Activated CD8-positive, alpha-beta memory T cell treated with anti-CD3 and anti-CD28 coated beads, Interleukin-2, amount 50 U/mL, for 1 hour (primary cell): ENCODE results near the gene SPPL2C.
"Not testable (repeated sequence)": the region's sequence is repeated elsewhere in the genome, so short reads cannot be mapped to it uniquely, and the experiment has no call there.

ENCODE experiments used
- DNase-seq: peaks from one replicate; pipeline ENCODE4 v3.0.0-alpha.2; 2020; ENCODE audit errors: extremely low read depth

SPPL2C gene

GRCh38 chr17:45850011-45850410, 5.3 kb downstream of the SPPL2C start:
- DNase-seq, result no peak

GRCh38 chr17:45850468-45850867, 5.8 kb downstream of the SPPL2C start:
- no peak for DNase-seq

- DNase-seq, result no peak
Measured at GRCh38 chr17:45851022-45851421, 6.3 kb downstream of the SPPL2C start.

- no peak for DNase-seq
Measured at GRCh38 chr17:45851464-45851863, 6.8 kb downstream of the SPPL2C start.

- DNase-seq, result no peak
Measured at GRCh38 chr17:45851873-45852272, 7.2 kb downstream of the SPPL2C start.

- peak; percentile 14 for DNase-seq
Measured at GRCh38 chr17:45852535-45853297, 8.0 kb downstream of the SPPL2C start.

- no peak for DNase-seq
Measured at GRCh38 chr17:45854209-45854608, 9.5 kb downstream of the SPPL2C start.

GRCh38 chr17:45855691-45856336, 11.1 kb downstream of the SPPL2C start:
- DNase-seq, result no peak

GRCh38 chr17:45857977-45858708, 13.5 kb downstream of the SPPL2C start:
- DNase-seq, result no peak

- DNase-seq, result no peak
Measured at GRCh38 chr17:45861165-45861564, 16.5 kb downstream of the SPPL2C start.

GRCh38 chr17:45862127-45862526, 17.4 kb downstream of the SPPL2C start:
- DNase-seq, result not testable (repeated sequence)

GRCh38 chr17:45863857-45864654, 19.4 kb downstream of the SPPL2C start:
- no peak for DNase-seq

- DNase-seq, result no peak
Measured at GRCh38 chr17:45867171-45867570, 22.5 kb downstream of the SPPL2C start.

- DNase-seq, result no peak
Measured at GRCh38 chr17:45867702-45868101, 23.0 kb downstream of the SPPL2C start.

- DNase-seq, result no peak
Measured at GRCh38 chr17:45868276-45868675, 23.6 kb downstream of the SPPL2C start.

- no peak for DNase-seq
Measured at GRCh38 chr17:45869676-45870341, 25.1 kb downstream of the SPPL2C start.

GRCh38 chr17:45870342-45870974, 25.8 kb downstream of the SPPL2C start:
- no peak for DNase-seq

GRCh38 chr17:45871718-45872117, 27.0 kb downstream of the SPPL2C start:
- no peak for DNase-seq

GRCh38 chr17:45873728-45874127, 29.0 kb downstream of the SPPL2C start:
- no peak for DNase-seq

GRCh38 chr17:45874151-45874550, 29.5 kb downstream of the SPPL2C start:
- no peak for DNase-seq

- DNase-seq, result no peak
Measured at GRCh38 chr17:45876539-45876938, 31.9 kb downstream of the SPPL2C start.
